Stimulated activated memory B cell treated with anti-CD40 and anti-IgM and Interleukin-4, amounts not matched to agents 10 μg/mL and 1 μg/mL and 100 μg/mL, for 72 hours (primary cell): ENCODE results near the gene FAM168A.
A peak's percentile ranks its signal among the peaks of the same experiment; 100 is the strongest.

Experiments used
- ATAC-seq: fragments of 150-1000 bp; cut with Tn5 transposase; 2 replicates; pipeline ENCODE4 v1.10.0; 2021
- H3K27ac Mint-ChIP-seq: one replicate; pipeline ENCODE4 v1.8.0; 2022; ENCODE audit warnings: mild to moderate bottlenecking, mixed read lengths
- H3K27me3 Mint-ChIP-seq: one replicate; pipeline ENCODE4 v1.8.0; 2022; ENCODE audit warnings: mixed read lengths
- H3K36me3 Mint-ChIP-seq: one replicate; pipeline ENCODE4 v1.8.0; 2022; ENCODE audit warnings: mixed read lengths
- H3K4me1 Mint-ChIP-seq: one replicate; pipeline ENCODE4 v1.8.0; 2022; ENCODE audit warnings: mixed read lengths
- H3K4me3 Mint-ChIP-seq: one replicate; pipeline ENCODE4 v1.8.0; 2022; ENCODE audit warnings: mild to moderate bottlenecking, moderate library complexity, mixed read lengths
- H3K9me3 Mint-ChIP-seq: one replicate; pipeline ENCODE4 v1.8.0; 2022; ENCODE audit warnings: mixed read lengths

FAM168A gene, protein sequence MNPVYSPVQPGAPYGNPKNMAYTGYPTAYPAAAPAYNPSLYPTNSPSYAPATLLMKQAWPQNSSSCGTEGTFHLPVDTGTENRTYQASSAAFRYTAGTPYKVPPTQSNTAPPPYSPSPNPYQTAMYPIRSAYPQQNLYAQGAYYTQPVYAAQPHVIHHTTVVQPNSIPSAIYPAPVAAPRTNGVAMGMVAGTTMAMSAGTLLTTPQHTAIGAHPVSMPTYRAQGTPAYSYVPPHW

DNA sequence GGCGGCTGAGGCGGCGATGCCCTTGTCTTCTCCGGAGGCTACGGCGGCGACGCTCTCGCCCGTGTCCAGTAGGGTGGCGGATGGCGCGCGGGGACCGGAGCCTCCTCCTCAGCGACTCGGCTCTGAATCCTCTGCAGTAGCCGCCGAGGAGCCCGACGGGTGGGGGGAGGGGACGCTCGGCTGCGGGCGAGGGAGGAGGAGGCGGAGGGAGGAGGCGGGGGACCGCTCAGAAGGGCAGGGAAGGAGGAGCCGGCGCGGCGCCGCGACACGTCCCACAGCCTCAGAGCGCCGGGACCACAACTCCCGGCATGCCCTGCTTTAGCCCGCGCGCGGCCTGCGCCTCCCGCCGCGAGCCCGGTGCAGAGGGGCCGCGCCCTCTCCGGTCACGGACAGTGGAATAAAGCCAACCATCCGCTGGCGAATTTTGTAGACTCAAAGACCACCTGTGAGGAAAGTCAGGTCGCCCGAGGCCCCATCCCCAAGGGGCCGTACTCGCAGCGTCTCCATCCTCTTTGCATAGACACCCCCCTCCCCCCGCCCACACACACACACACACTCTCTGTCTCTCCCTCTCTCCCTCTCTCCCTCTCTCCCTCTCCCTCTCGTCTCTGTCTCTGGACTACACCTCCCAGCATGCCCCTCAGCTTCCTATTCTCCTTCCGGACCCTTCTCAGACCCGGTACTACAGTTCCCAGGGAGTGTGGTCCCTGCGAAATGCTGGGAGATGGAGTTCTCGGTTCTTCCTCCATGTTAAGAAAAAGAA lies at the start of gene FAM168A:
Gene FAM168A, minus strand, starts transcription at position 157 of the 763 bp plus-strand sequence. CDS start 129,638 bp downstream, outside the sequence.
- peak within 1 kb of the TSS; percentile 94 for H3K27ac Mint-ChIP-seq
- ATAC-seq, result peak; percentile 98
- H3K27me3 Mint-ChIP-seq, result no peaks in the 10 kb centered on the region
- peaks cover 42% of the 10 kb centered on the region for H3K4me1 Mint-ChIP-seq
- no peaks in the 10 kb centered on the region for H3K36me3 Mint-ChIP-seq
- no peaks in the 10 kb centered on the region for H3K9me3 Mint-ChIP-seq
- H3K4me3 Mint-ChIP-seq, result peak within 1 kb of the TSS; percentile 93

DNA sequence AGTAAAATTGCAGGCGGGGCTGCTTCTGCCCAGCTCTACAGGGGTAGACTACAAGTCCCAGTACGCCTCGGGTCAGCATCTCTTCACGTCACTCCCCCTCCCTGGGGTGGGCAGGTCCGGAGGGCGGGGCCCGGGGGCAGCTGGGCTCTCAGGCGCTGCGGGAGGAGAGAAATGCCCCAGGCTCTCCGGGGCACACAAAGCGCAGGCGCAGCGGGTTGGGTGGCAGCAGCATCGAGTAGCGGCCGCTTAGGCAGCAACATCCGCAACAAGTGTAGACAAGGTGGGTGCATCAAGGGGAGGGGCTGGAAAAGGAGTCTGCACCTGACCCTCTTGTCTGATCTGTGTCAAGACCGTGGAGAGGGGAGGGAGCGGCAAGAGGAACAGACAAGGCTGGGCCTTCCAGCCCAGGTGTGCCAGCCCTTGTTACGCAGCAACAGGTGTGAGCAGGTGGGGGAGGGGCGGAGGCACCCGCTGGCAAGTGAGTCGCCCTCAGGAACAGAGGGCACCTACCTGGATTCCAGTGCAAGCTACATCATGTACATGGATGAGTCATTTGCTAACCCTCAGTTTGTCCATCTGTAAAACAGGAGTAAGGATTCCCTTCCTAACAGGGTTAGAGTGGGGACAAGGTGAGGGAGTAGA lies 49.7 kb upstream of the FAM168A start:
- Mint-ChIP-seq H3K27ac (peak overlapping the region; percentile 78), H3K9me3 (no peaks in the 10 kb centered on the region), H3K27me3 (no peaks in the 10 kb centered on the region), H3K4me3 (peak overlapping the region; percentile 80), H3K36me3 (no peaks in the 10 kb centered on the region), H3K4me1 (peaks cover 12% of the 10 kb centered on the region)
- peak; percentile 99 for ATAC-seq

DNA sequence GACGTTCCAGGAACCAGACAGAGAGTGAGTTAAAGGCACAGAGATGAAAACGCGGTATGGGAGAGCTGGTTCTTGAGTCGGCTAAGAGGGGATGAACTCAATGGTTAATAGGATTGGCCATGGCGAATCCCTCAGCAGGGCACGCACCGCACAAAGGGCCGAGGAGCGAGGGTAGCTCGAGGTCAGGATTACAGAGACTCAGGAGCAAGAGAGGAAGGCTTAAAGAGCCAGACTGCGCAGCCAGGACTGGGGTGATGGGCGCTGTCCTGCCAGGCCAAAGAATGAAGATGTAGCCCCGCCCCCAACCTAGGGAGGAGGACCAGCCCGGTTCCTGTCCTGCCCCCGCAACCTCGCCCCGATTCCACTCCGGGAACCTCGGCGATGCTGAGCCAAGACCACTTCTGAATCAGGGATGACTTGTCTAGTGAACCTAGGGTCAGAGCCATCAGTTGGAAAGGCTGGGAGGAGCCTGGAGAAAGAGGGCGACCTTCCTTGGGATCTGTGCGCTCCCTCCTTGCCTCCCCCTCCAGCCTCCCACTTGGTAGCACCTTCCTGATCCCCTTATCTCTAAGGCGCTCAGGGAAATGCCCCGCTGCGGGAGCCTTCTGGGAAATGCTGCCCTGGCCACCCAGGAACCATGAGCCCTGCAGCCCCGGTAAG lies 48.2 kb upstream of the FAM168A start, which contains the start of gene PLEKHB1:
Gene PLEKHB1, plus strand, starts transcription at position 610 of the 660 bp plus-strand sequence. Its CDS starts 28 bp downstream, at position 638.
- Mint-ChIP-seq H3K4me1 (peaks cover 12% of the 10 kb centered on the region), H3K27ac (peak within 1 kb of the TSS; percentile 78), H3K9me3 (no peaks in the 10 kb centered on the region), H3K36me3 (no peaks in the 10 kb centered on the region), H3K27me3 (no peaks in the 10 kb centered on the region), H3K4me3 (peak within 1 kb of the TSS; percentile 80)
- ATAC-seq, result no peak

DNA sequence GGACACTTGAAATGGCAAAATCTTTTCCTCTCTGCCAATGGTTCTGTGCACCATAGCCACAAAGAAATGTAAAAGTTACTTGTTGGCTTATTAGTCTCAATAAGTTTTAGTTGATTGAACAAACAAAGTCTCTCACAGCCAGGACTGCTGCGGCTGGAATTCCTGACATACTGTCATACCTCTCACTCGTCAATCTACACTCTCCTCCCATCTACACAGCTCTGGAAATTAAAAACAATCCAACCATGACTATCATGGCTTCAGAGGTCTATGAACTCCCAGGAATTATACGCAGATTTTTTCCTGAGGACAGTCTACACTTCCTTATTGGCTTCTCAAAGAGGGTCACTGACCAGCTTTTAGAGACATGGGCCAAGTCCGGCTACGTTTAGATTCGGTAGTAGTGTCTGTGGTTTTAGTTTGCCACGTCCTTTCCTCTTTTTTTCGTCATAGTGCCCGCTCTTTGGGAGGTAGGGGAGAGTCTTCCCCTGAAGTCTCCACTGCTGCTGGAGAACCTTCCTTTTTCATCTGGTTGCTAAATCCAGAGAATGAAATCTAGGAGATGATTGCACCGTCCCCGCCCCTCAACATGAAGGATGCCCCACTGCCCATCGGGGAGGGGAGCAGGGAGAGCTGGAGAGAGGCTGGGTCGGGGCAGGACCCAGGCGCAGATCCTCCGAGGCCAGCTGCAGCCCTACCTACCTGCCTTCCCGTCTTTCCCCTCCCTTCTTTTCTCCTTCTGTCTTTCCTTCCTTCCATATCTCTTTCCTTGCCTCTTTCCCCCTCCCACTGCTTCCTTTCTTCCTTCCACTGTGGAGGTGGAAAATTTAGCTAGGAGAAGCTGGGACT lies 47.4 kb upstream of the FAM168A start:
- no peak for ATAC-seq
- H3K36me3 Mint-ChIP-seq, result no peaks in the 10 kb centered on the region
- H3K27me3 Mint-ChIP-seq, result peaks cover 5% of the 10 kb centered on the region
- no peaks in the 10 kb centered on the region for H3K9me3 Mint-ChIP-seq
- H3K4me3 Mint-ChIP-seq, result no peak overlapping the region
- peaks cover 12% of the 10 kb centered on the region for H3K4me1 Mint-ChIP-seq
- H3K27ac Mint-ChIP-seq, result no peak overlapping the region

DNA sequence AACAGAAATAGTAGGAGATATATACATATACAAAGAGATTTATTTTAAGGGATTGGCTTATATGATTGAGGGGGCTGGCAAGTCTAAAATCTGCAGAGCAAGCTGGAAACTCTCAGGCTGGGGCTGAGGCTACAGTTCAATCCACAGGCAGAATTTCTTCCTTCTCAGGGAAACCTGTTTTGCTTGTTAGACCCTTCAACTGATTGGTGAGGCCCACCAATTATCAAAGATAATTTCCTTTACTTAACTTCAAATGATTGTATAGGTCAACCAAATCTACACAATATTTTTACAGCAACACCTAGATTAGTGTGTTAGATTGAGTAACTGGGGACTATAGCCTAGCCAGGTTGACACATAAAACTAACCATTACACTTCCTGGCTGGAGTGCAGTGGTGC lies 43.8 kb upstream of the FAM168A start:
- H3K4me3 Mint-ChIP-seq, result no peak overlapping the region
- H3K27ac Mint-ChIP-seq, result no peak overlapping the region
- H3K9me3 Mint-ChIP-seq, result no peaks in the 10 kb centered on the region
- H3K4me1 Mint-ChIP-seq, result no peaks in the 10 kb centered on the region
- no peak for ATAC-seq
- peaks cover 13% of the 10 kb centered on the region for H3K27me3 Mint-ChIP-seq
- no peaks in the 10 kb centered on the region for H3K36me3 Mint-ChIP-seq

DNA sequence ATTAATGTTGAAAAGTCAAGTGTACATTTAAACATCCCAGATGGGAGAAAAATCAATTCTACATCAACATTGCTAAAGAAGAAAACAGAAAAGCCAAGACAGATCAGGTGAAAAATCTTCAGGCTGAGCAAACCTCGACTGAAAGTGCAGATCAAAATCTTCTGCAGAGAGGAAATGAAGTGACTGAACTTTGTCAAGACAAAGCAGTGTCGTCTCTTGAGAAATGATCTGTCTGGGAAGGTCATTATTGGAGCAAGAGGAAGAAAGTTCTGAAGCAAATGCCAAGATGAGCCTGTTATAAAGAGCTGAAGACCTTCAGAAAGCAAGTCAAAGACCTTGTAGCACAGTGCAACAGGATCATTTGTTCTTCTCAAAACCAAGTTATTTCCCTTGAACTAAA lies 42.7 kb upstream of the FAM168A start:
- H3K4me3 Mint-ChIP-seq, result no peak overlapping the region
- no peaks in the 10 kb centered on the region for H3K4me1 Mint-ChIP-seq
- no peaks in the 10 kb centered on the region for H3K36me3 Mint-ChIP-seq
- H3K9me3 Mint-ChIP-seq, result no peaks in the 10 kb centered on the region
- H3K27ac Mint-ChIP-seq, result no peak overlapping the region
- H3K27me3 Mint-ChIP-seq, result peaks cover 13% of the 10 kb centered on the region
- ATAC-seq, result no peak

DNA sequence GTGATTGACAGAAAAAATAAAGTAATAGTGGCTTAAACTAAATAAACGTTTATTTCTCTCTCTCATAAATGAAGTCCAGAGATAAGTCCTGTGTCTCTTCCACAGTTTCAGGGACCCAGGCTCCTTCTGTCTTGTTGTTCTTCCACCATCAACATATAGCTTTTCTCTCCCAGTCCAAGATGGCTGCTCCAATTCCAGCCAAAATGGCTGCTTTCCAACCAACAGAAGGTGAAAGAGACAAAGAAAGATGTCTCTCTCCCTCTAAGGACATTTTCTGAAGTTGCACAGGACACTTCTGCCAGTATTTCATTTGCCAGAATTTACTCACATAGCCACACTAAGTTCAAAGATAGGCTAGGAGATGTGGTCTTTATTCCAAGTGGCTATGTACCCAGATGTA lies 39.1 kb upstream of the FAM168A start:
- Mint-ChIP-seq H3K27ac (no peak overlapping the region), H3K4me1 (no peaks in the 10 kb centered on the region), H3K9me3 (no peaks in the 10 kb centered on the region), H3K27me3 (peaks cover 13% of the 10 kb centered on the region), H3K36me3 (no peaks in the 10 kb centered on the region), H3K4me3 (no peak overlapping the region)
- no peak for ATAC-seq

DNA sequence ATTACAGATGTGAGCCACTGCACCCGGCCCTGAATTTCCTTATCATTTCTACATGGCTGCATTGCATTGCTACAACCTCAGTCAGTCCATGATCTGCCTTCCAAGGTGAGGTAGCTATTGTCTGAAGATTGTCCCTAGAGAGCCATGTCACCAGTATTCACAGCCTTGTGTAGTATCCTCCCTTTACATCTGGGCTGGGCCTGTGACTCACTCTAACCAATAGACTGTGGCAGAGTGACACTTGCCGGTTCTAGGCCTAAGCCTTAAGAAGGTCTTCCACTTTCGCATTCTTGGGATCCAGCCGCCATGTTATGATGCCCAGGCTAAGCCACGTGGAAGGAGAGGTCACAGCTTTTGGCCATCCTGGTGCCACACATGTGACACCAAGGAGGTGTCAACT lies 38.3 kb upstream of the FAM168A start:
- H3K9me3 Mint-ChIP-seq, result no peaks in the 10 kb centered on the region
- no peak overlapping the region for H3K27ac Mint-ChIP-seq
- H3K36me3 Mint-ChIP-seq, result no peaks in the 10 kb centered on the region
- peaks cover 13% of the 10 kb centered on the region for H3K27me3 Mint-ChIP-seq
- no peak overlapping the region for H3K4me3 Mint-ChIP-seq
- no peak for ATAC-seq
- H3K4me1 Mint-ChIP-seq, result no peaks in the 10 kb centered on the region

DNA sequence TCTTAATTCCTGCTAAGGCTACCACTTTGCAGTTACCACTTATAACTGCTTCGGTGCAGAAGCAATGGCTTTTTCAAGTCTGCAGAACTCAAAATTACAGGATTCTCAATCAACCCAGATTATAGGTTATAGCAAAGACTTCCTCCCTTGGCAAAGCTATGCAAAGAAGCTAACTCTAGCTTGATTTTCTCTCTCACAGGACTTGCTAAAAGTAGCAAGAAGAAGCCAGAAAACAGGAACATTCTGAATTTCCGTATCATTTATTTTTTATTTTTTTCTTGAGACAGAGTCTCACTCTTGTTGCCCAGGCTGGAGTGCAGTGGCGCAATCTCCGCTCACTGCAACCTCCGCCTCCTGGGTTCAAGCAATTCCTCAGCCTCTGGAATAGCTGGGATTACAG lies 37.8 kb upstream of the FAM168A start:
- peaks cover 12% of the 10 kb centered on the region for H3K27me3 Mint-ChIP-seq
- no peak for ATAC-seq
- H3K4me1 Mint-ChIP-seq, result no peaks in the 10 kb centered on the region
- H3K4me3 Mint-ChIP-seq, result no peak overlapping the region
- H3K27ac Mint-ChIP-seq, result no peak overlapping the region
- no peaks in the 10 kb centered on the region for H3K36me3 Mint-ChIP-seq
- no peaks in the 10 kb centered on the region for H3K9me3 Mint-ChIP-seq

DNA sequence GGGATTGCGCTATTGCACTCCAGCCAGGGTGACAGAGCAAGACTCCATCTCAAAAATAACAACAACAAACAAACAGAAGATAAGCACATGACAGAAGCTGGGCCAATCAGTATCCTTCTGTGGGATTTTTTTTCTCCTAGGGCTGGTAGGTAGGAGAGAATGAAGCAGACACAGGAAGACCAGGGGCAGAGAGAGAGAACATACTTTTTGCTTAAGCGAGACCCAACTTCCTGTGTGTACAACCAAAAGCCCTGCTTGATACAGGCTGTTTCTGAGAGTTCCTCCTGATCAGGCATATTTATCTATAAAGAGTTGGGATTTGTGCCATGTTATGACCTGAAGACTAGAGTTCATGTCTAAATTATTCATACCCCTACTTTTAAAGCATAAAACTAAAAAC lies 36.1 kb upstream of the FAM168A start:
- H3K27ac Mint-ChIP-seq, result no peak overlapping the region

DNA sequence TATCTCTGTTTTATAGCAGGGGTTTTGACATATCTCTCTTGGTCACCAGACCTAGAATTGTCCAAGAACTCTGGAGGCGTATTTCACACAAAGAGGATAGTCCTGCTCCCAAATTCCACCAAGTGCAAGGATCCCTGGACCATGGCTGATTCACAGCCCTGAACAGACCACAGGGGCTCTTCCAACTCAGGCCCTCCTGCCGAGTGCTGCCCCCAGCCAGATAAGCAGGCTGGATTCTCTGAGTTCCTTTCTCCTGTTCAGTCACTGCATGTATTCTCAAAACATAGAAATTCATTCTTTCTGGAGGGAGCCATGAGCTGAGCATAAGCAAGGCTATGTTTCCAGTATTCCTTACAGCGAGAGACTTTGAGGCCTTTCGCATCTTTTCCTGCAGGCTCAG lies 35.1 kb upstream of the FAM168A start:
- Mint-ChIP-seq H3K27me3 (no peaks in the 10 kb centered on the region), H3K4me3 (no peak overlapping the region), H3K36me3 (no peaks in the 10 kb centered on the region), H3K9me3 (no peaks in the 10 kb centered on the region), H3K27ac (no peak overlapping the region), H3K4me1 (no peaks in the 10 kb centered on the region)
- no peak for ATAC-seq

More for the DNA sequence above, 36.1 kb upstream of the FAM168A start:
- H3K36me3 Mint-ChIP-seq, result no peaks in the 10 kb centered on the region
- no peaks in the 10 kb centered on the region for H3K9me3 Mint-ChIP-seq
- H3K4me1 Mint-ChIP-seq, result no peaks in the 10 kb centered on the region
- H3K27me3 Mint-ChIP-seq, result no peaks in the 10 kb centered on the region
- H3K4me3 Mint-ChIP-seq, result no peak overlapping the region
- no peak for ATAC-seq

DNA sequence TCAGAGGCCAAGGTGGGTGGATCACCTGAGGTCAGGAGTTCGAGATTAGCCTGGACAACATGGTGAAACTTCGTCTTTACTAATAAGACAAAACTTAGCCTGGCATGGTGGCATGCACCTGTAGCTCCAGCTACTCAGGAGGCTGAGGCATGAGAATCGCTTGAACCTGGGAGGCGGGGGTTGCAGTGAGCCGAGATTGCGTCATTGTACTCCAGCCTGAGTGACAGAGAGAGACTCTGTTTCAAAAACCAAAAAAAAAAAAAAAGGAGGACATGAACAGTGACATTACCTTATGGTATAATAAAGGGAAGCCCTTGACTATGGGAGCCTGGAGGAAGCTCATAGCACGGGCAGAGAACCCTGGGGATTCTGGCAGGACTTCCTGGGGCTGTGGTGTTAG lies 32.0 kb upstream of the FAM168A start:
- Mint-ChIP-seq H3K9me3 (no peaks in the 10 kb centered on the region), H3K4me1 (peaks cover 5% of the 10 kb centered on the region), H3K4me3 (no peak overlapping the region), H3K27ac (no peak overlapping the region), H3K27me3 (peaks cover 1% of the 10 kb centered on the region), H3K36me3 (no peaks in the 10 kb centered on the region)
- ATAC-seq, result no peak

DNA sequence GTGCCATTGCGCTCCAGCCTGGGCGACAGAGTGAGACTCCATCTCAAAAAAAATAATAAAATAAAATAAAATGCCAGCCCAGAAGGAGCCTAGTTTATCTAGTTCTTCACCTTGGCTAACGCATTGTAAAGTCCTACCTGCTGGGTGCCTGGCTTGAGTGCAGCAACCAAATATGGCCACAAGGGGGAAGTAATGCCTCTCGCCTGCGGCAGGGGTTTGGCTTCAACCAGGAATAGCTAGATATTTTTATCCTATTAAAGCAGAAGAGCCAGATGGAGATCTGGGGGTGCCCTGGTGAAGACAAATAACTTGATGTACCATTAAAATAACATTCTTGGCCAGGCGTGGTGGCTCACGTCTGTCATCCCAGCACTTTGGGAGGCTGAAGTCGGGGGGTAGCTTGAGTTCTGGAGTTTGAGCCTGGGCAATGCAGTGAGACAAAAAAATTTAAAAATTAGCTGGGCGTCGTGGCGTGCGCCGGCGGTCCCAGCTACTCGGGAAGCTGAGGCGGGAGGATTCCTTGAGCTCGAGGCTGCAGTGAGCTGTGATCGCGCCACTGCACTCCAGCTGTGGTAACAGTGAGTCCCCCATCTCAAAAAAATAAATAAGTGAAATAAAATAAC lies 27.9 kb upstream of the FAM168A start:
- Mint-ChIP-seq H3K36me3 (no peaks in the 10 kb centered on the region), H3K4me3 (no peak overlapping the region), H3K27ac (no peak overlapping the region), H3K4me1 (peaks cover 21% of the 10 kb centered on the region), H3K27me3 (peaks cover 22% of the 10 kb centered on the region), H3K9me3 (no peaks in the 10 kb centered on the region)
- peak; percentile 66 for ATAC-seq

DNA sequence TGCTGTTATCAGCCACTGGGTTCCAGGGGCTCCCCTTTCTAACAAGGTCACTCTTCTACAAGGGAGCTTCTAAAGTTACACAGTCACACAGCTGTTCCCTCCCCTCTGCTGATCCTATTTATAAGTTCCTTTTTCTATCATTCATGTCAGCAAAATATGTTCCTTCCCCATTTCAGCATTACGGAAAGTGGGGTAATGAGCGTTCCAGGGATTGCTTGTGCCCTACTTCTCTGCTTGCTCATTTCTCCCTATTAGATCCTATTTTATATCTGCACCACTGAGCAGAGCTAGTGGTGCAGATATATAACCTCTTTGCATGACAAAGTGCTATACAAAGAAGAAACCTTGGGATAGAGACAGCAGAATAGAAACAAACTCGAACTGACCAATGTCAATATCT lies 25.8 kb upstream of the FAM168A start:
- Mint-ChIP-seq H3K4me3 (no peak overlapping the region), H3K36me3 (no peaks in the 10 kb centered on the region), H3K4me1 (peaks cover 21% of the 10 kb centered on the region), H3K9me3 (no peaks in the 10 kb centered on the region), H3K27me3 (peaks cover 22% of the 10 kb centered on the region), H3K27ac (no peak overlapping the region)
- no peak for ATAC-seq
